Ovary (tissue), 3 donors: Measurements from ENCODE around the gene LRMDA.

ENCODE experiments used
- CTCF ChIP-seq, 3 donors: fragments of 450-650 bp in 2 of 3; fragments of 200-600 bp in 1 of 3; IDR thresholded peaks; one replicate each; pipeline versions ENCODE4 v1.5.1 to v1.8.0; 2016 to 2022; ENCODE audit warnings: antibody characterized with exemption in 3 of 3, mild to moderate bottlenecking in 1 of 3
- POLR2A ChIP-seq: fragments of 450-650 bp; IDR thresholded peaks from one replicate; pipeline ENCODE4 v1.6.1; 2017; ENCODE audit warnings: antibody characterized with exemption, mild to moderate bottlenecking, moderate library complexity
- donor health status: DM: no; HTN: no; CAD: no.

DNA sequence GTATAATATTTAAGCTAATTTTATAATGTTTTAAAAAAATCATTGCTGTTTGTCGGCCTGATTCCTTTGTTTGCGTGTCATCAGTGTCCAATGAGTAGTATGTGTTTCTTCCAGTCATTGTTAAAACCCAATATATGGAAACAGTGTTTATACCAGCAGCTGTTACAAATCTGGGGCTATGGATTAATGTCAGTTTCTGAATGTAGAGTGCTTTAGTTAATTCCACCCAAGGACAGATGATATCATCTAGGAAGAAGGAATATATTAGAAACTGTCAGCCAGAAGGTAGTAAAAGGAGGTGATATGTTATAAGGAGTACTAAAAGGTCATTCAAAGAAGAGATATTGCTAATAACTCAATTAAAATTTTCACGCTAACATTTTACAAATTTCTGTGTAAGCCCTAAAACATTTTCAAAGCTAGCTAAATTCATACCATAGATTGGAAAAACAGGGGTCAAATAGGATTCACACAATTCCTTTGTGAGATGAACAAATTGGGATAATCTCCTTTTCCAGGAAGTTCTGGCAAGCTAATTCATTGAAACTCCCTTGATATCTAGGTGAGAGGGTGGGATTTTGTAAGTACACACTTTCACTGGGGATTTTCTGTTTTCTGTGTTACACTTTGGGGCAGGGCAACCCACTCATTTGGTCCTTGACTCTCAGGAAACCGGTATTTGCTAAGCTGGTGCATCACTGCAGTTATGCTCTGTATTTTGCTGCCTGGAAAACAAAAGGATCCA, 448.8 kb downstream of the LRMDA start:
- no peak for TF ChIP-seq CTCF (IDR thresholded peaks at IDR 0.05)
- no peak for TF ChIP-seq POLR2A
